ENCODE results near the gene CCDC40.

CCDC40 gene

DNA sequence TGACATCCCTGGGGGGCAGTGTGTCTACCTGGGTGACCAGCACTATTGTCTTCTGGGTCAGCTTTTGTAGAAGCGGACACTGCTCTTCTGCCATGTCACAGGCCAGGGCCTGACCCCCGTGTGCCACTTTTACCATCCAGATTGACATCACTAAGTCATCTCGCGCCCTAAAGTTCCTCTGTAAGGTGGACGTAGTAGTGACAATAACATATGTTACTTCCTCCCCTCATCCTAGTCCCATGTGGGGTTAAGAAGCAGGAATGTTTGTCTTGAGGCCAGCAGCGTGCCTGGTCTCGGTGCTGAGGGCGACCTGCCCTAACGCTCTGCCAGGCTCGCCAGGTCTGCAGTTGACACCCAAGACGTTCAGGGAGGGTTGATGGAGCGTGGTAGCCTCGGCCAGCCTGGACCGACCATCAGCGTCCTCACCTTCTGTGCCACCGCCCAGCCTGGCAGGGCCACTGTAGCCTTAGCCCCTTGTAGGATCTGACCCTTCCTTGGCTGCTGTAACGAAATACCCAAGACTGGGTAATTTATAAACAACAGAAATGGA, 85.7 kb downstream of the CCDC40 start:
- TF ChIP-seq, protein P1, sequence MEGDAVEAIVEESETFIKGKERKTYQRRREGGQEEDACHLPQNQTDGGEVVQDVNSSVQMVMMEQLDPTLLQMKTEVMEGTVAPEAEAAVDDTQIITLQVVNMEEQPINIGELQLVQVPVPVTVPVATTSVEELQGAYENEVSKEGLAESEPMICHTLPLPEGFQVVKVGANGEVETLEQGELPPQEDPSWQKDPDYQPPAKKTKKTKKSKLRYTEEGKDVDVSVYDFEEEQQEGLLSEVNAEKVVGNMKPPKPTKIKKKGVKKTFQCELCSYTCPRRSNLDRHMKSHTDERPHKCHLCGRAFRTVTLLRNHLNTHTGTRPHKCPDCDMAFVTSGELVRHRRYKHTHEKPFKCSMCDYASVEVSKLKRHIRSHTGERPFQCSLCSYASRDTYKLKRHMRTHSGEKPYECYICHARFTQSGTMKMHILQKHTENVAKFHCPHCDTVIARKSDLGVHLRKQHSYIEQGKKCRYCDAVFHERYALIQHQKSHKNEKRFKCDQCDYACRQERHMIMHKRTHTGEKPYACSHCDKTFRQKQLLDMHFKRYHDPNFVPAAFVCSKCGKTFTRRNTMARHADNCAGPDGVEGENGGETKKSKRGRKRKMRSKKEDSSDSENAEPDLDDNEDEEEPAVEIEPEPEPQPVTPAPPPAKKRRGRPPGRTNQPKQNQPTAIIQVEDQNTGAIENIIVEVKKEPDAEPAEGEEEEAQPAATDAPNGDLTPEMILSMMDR (IDR thresholded peaks at IDR 0.05; ENCODE audit: low read depth, low read length): no peak
- no peak for DNase-seq (ENCODE audit: extremely low read depth, low read depth)

DNA sequence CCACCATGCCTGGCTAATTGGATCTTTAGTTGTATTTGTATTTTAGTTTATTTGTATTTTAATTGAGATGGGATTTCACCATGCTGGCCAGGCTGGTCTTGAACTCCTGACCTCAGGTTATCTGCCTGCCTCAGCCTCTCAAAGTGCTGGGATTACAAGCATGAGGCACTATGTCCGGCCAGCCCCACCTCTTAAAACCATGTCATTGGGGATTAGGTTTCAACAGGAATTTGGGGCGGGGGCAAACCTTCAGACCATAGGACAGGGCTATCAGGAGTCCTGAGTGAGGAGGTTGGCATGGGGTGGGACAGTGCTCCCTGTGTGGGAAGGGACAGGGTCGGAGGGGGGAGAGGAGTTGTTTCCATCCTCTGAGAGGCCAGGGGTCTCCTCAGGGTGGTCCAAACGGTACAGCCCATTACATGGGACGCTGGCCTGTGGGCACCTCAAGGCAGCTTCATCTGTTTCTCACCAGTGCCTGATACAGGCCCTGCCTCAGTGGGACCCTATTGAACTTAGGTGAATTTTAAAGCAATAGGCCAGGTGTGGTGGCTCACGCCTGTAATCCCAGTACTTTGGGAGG, 86.6 kb downstream of the CCDC40 start:
- TF ChIP-seq, protein P1 (IDR thresholded peaks at IDR 0.05; ENCODE audit: low read depth, low read length): no peak
- DNase-seq (ENCODE audit: extremely low read depth, low read depth): no peak

DNA sequence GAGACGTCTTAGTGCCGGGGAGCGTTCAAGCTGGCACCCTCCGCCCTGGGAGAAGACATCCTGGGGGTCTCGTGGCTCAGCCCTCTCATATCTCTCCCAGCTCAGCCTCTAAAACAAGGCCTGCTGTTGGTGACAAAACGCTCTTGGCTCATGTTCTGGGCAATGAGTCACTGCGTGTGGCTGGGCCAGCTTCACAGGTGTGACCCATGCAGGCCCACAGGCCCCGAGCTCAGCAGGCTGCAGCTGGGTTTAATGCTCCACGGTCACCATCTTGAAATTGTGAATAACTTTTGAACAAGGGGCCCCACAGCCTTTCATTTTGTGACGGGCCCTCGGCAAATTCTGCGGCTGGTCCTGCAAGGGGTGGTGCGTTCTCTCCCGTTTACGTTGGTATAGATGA, 87.3 kb downstream of the CCDC40 start:
- DNase-seq (ENCODE audit: extremely low read depth, low read depth): no peak
- TF ChIP-seq, protein P1 (IDR thresholded peaks at IDR 0.05; ENCODE audit: low read depth, low read length): no peak

DNA sequence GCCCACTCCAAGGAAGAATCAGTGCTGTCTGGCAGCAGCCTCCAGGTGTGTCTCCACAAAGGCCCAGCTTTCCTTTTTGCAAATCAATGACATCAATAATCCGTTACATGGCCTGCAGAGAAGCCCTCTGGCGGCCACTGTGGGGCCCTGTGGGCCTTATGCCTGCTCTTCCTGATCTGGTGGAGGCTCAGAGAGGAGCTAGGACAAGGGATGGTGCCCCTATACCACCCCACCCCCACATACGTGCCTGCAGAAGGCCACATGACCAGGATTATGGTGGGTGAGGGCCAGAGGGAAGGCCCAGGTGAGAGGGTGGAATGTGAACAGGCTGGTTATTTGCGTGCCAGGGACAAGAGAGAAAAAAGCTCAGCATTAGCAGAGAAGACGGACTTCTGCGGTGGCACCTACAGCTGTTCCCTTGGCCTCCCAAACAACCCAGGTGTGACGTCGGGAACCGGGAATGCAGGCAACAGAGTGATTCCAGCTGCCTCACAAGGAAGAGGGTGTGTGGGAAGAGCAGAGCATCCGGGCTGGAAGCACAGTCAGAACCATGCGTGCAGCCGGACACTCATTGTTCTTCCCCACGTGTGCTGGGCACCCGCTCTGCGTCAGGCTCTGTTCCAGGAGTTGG, 88.0 kb downstream of the CCDC40 start:
- TF ChIP-seq, protein P1 (IDR thresholded peaks at IDR 0.05; ENCODE audit: low read depth, low read length): peak; percentile 24
- no peak for DNase-seq (ENCODE audit: extremely low read depth, low read depth)

DNA sequence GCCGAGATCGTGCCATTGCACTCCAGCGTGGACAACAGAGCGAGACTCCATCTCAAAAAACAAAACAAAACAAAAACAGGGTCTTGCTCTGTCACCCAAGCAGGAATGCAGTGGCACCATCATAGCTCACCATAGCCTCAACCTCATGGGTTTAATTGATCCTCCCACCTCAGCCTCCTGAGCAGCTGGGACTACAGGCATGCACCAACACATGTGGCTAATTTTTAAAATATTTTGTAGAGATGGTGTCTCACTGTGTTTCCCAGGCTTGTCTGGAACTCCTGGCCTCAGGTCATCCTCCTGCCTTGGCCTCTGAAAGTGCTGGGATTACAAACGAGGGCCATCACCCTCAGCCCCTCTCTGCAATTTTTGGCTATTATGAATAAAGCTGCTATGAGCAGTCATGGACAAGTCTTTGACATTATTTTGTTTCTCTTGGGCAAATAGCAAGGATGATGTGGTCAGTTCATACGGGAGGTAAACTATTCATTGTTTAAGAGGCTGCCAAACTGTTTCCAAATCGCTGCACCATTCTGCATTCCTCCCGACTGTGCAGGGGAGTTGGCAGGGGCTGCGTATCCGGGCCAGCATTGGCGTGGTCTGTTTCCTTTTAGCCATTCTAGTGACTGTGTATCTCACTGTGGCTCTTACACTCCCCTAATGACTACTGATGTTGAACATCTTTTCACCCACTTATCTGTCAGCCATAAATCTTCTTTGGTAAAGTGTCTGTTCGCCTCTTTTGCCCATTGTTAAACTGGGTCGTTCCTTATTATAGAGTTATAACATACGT, 89.4 kb downstream of the CCDC40 start:
- TF ChIP-seq, protein P1 (IDR thresholded peaks at IDR 0.05; ENCODE audit: low read depth, low read length): no peak
- peak; percentile 37 for DNase-seq (ENCODE audit: extremely low read depth, low read depth)

DNA sequence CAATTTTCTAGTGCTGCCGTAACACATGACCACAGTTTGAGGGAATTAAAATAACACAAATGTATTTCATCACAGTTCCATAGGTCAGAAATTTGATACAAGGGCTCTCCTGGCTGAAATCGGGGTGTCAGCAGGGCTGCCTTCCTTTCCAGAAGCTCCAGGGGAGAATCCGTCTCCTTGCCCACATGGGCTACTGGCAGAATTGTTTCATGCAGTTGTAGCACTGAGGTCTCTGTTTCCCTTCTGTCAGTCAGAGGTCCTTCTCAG, 89.9 kb downstream of the CCDC40 start:
- TF ChIP-seq, protein P1 (IDR thresholded peaks at IDR 0.05; ENCODE audit: low read depth, low read length): no peak
- no peak for DNase-seq (ENCODE audit: extremely low read depth, low read depth)

DNA sequence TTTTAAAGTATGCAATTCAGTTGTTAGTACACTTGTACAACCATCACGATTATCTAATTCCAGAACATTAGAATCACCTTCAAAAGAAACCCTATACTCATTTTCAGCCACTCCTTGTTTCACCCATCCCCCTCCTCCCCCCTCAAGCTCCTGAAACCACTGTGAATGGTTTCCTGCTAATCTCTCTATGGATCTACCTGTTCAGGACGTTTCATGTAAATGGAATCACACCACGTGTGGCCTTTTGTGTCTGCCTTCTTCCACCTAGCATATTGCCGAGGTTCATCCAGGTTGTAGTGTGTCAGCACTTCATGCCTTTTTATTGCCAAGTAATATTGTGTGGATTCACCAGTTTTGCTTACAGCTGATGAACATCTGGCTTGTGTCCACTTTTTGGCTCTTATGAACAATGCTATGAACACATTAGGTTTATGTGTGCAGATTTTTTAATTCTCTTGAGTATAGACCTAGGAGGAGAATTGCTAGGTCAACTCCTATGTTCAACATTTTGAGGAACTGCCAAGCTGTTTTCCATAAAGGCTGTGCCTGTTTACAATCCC, 92.6 kb downstream of the CCDC40 start:
- TF ChIP-seq, protein P1 (IDR thresholded peaks at IDR 0.05; ENCODE audit: low read depth, low read length): no peak
- DNase-seq (ENCODE audit: extremely low read depth, low read depth): no peak
